Measurements from ENCODE around the gene TCEANC.
"Not testable (repeated sequence)": the region's sequence is repeated elsewhere in the genome, so short reads cannot be mapped to it uniquely, and the experiment has no call there.

Gene TCEANC

DNA sequence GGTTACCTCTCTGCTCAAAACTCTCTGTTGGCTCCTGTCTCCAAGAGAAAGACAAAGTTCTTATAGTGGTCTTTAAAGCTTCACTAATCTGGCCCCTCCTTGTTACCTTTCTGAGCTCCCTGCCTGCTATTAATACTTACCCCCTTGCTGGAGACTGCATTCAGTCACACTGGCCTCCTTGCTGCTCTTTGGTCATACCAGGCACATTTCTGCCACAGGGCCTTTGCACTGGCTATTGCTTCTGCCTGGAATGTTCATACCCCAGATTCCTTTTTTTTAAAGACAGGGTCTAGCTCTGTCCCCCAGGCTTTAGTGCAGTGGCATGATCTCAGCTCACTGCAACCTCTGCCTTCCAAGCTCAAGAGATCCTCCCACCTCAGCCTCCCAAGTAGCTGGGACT, 20.1 kb downstream of the TCEANC start:
- Histone ChIP-seq H3K4me1 (ENCODE audit: control insufficient read depth, insufficient read depth, low read length) (no peaks in the 10 kb centered on the region), H3K9ac (ENCODE audit: low read length in 2 of 2) (no peak overlapping the region), H3K27me3 (ENCODE audit: control insufficient read depth in 1 of 2, insufficient read depth in 2 of 2, low read length in 2 of 2) (peaks cover 0 to 6% of the 10 kb centered on the region in 2 donors), H3K27ac (ENCODE audit: low read length) (no peak overlapping the region), H3K36me3 (ENCODE audit: control insufficient read depth in 2 of 2, insufficient read depth in 2 of 2, low read length in 2 of 2) (no peaks in the 10 kb centered on the region), H3K9me3 (ENCODE audit: control insufficient read depth in 2 of 2, low read length in 2 of 2) (no peaks in the 10 kb centered on the region), H3K4me3 (ENCODE audit: low read length in 2 of 2) (no peak overlapping the region)

DNA sequence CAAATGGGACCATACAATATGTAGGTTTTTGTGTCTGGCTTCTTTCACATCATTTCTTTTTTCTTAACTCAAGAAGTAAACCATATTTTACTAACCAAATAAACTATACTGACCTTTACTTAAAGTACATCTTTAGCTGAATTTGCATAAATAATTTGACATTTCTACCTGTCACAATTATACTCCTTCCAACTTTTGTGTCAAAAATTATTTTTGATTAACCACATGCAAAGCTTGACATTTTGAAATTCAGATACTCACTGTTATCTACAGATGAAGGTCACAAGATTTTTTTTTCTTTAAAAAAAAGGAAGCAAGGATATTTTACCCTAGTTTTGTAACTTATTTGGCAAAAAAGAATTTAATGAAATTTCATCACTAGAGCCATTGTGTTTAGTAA, 23.9 kb downstream of the TCEANC start:
- Histone ChIP-seq H3K36me3 (ENCODE audit: control insufficient read depth in 2 of 2, insufficient read depth in 2 of 2, low read length in 2 of 2) (no peaks in the 10 kb centered on the region), H3K4me3 (ENCODE audit: low read length in 2 of 2) (no peak overlapping the region), H3K27me3 (ENCODE audit: control insufficient read depth in 1 of 2, insufficient read depth in 2 of 2, low read length in 2 of 2) (peaks cover 0 to 2% of the 10 kb centered on the region in 2 donors), H3K9me3 (ENCODE audit: control insufficient read depth in 2 of 2, low read length in 2 of 2) (no peaks in the 10 kb centered on the region), H3K27ac (ENCODE audit: low read length) (no peak overlapping the region), H3K9ac (ENCODE audit: low read length in 2 of 2) (no peak overlapping the region), H3K4me1 (ENCODE audit: control insufficient read depth, insufficient read depth, low read length) (no peaks in the 10 kb centered on the region)

DNA sequence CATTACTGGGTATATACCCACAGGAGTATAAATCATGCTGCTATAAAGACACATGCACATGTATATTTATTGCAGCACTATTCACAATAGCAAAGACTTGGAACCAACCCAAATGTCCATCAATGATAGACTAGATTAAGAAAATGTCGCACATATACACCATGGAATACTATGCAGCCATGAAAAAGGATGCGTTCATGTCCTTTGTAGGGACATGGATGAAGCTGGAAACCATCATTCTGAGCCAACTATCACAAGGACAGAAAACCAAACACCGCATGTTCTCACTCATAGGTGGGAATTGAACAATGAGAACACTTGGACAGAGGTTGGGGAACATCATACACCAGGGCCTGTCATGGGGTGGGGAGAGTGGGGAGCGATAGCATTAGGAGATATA, 26.8 kb downstream of the TCEANC start:
- H3K4me1 ChIP-seq (ENCODE audit: control insufficient read depth, insufficient read depth, low read length); H3K27me3 ChIP-seq (ENCODE audit: control insufficient read depth in 1 of 2, insufficient read depth in 2 of 2, low read length in 2 of 2); H3K27ac ChIP-seq (ENCODE audit: low read length); H3K36me3 ChIP-seq (ENCODE audit: control insufficient read depth in 2 of 2, insufficient read depth in 2 of 2, low read length in 2 of 2); H3K9me3 ChIP-seq (ENCODE audit: control insufficient read depth in 2 of 2, low read length in 2 of 2); H3K4me3 ChIP-seq (ENCODE audit: low read length in 2 of 2); H3K9ac ChIP-seq (ENCODE audit: low read length in 2 of 2): not testable (repeated sequence)

DNA sequence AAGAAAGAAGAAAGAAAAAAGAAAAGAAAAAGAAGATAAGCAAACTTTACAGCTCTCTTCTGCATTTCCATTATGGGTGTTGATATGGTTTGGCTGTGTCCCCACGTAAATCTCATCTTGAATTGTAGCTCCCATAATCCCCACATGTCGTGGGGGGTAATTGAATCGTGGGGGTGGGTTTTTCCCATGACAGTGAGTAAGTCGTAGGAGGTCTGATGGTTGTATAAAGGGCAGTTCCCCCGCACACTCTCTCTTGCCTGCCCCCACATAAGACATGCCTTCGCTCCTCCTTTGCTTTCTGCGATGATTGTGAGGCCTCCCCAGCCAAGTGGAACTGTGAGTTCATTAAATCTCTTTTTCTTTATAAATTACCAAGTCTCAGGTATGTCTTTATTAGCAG, 28.7 kb downstream of the TCEANC start:
- Histone ChIP-seq H3K4me1 (ENCODE audit: control insufficient read depth, insufficient read depth, low read length) (no peaks in the 10 kb centered on the region), H3K9me3 (ENCODE audit: control insufficient read depth in 2 of 2, low read length in 2 of 2) (no peaks in the 10 kb centered on the region), H3K27ac (ENCODE audit: low read length) (no peak overlapping the region), H3K36me3 (ENCODE audit: control insufficient read depth in 2 of 2, insufficient read depth in 2 of 2, low read length in 2 of 2) (no peaks in the 10 kb centered on the region), H3K27me3 (ENCODE audit: control insufficient read depth in 1 of 2, insufficient read depth in 2 of 2, low read length in 2 of 2) (peaks cover 0 to 3% of the 10 kb centered on the region in 2 donors), H3K9ac (ENCODE audit: low read length in 2 of 2) (no peak overlapping the region), H3K4me3 (ENCODE audit: low read length in 2 of 2) (no peak overlapping the region)

DNA sequence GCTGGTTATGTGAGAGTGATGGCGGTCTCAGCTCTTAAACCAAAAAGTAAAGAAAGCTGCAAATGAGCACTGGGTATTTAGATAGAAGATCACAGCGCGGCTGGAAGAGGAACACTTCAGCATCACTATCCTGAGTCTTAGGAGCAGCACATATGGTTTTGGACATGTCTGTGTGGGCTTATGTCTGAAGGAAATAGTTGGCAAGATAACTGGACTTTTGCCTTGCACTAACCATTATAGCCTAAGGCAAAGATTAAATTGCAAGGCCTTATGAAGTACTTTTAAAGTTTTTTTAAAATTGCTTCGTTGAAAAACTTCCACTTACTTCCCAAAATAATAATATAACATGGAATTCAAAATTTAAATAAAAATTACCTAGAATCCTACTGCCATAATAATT, 31.4 kb downstream of the TCEANC start:
- Histone ChIP-seq H3K27me3 (ENCODE audit: control insufficient read depth in 1 of 2, insufficient read depth in 2 of 2, low read length in 2 of 2) (peaks cover 0 to 5% of the 10 kb centered on the region in 2 donors), H3K4me3 (ENCODE audit: low read length in 2 of 2) (no peak overlapping the region), H3K4me1 (ENCODE audit: control insufficient read depth, insufficient read depth, low read length) (no peaks in the 10 kb centered on the region), H3K9ac (ENCODE audit: low read length in 2 of 2) (no peak overlapping the region), H3K36me3 (ENCODE audit: control insufficient read depth in 2 of 2, insufficient read depth in 2 of 2, low read length in 2 of 2) (no peaks in the 10 kb centered on the region), H3K27ac (ENCODE audit: low read length) (no peak overlapping the region), H3K9me3 (ENCODE audit: control insufficient read depth in 2 of 2, low read length in 2 of 2) (no peaks in the 10 kb centered on the region)

DNA sequence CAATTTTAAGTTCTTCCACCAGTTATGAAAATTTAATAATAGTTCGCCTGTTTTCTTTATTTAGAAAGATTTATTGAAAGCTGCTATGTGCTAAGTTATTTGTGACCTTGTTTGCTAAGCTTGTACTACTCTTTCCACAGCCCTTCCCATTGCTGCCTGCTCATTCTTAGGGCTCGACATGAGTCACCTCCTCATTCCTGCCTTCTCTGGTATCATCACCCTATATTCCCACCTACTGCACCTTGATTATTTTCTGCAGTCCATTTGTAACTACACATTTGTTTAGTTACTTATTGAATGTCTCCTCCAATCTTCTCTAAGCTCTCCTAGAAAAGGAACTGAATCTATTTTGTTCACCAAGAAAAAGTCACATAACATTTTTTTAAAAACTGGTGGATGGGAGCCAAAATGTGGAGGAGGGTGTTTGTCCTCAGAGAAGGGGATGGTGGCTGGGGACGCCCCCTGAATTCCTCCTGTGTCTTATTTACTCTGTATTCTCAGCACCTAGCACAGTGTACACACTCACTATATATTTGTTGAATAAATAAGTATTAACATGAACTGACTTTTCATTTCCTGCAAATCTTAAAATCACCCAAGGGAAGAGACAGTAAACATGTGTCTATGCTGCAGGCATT, 32.3 kb downstream of the TCEANC start:
- Histone ChIP-seq H3K4me3 (ENCODE audit: low read length in 2 of 2) (no peak overlapping the region), H3K9ac (ENCODE audit: low read length in 2 of 2) (no peak overlapping the region), H3K27ac (ENCODE audit: low read length) (no peak overlapping the region), H3K4me1 (ENCODE audit: control insufficient read depth, insufficient read depth, low read length) (no peaks in the 10 kb centered on the region), H3K9me3 (ENCODE audit: control insufficient read depth in 2 of 2, low read length in 2 of 2) (no peaks in the 10 kb centered on the region), H3K27me3 (ENCODE audit: control insufficient read depth in 1 of 2, insufficient read depth in 2 of 2, low read length in 2 of 2) (peaks cover 0 to 8% of the 10 kb centered on the region in 2 donors), H3K36me3 (ENCODE audit: control insufficient read depth in 2 of 2, insufficient read depth in 2 of 2, low read length in 2 of 2) (no peaks in the 10 kb centered on the region)

DNA sequence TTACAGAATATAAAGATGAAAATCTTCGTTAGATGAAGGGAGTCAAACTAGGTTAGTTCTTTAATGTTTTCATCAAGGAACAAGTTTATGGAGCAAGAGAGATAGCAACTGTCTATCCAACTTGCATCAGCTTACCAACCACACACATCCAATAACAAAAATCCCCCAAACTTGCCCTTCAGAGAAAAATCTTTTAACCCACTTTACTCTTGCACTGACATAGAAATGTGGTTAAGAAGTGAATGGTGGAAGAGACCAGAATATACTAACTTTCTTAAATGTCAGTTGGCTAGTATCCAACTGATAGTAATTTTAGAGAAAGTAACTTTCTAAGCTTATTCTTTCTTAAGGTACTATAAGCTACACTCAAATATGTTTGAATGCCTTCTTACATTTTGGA, 34.3 kb downstream of the TCEANC start:
- Histone ChIP-seq H3K9ac (ENCODE audit: low read length in 2 of 2) (no peak overlapping the region), H3K36me3 (ENCODE audit: control insufficient read depth in 2 of 2, insufficient read depth in 2 of 2, low read length in 2 of 2) (no peaks in the 10 kb centered on the region), H3K4me1 (ENCODE audit: control insufficient read depth, insufficient read depth, low read length) (no peaks in the 10 kb centered on the region), H3K4me3 (ENCODE audit: low read length in 2 of 2) (no peak overlapping the region), H3K27ac (ENCODE audit: low read length) (no peak overlapping the region), H3K9me3 (ENCODE audit: control insufficient read depth in 2 of 2, low read length in 2 of 2) (no peaks in the 10 kb centered on the region), H3K27me3 (ENCODE audit: control insufficient read depth in 1 of 2, insufficient read depth in 2 of 2, low read length in 2 of 2) (peaks cover 0 to 11% of the 10 kb centered on the region in 2 donors)

DNA sequence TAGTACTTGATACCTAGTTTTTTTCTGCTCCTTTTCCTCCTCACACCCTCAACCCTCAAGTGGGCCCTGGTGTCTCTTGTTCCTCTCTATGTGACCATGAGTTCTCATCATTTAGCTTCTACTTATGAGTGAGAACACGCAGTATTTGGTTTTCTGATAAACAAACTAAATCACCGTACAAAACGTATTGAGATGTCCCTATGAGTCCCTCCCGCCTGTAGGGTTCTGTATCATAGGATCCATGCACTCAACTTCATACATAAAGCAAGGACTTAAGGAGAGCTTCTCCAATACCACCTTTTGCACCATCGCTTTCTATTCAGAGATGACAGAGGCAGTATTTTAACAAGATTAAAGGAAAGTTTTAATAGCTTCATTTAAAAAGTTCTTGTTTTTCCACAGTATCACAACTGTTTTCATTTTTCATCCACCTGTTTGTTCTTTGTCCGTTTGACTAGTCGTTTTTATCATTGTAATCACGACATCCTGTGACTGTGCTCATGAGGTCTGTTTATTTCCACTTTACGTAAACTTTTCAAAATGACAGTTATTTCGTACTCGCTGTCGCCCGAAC, 35.5 kb downstream of the TCEANC start:
- peak overlapping the region; percentile 85 to 86 for H3K4me3 ChIP-seq (ENCODE audit: low read length in 2 of 2)
- peaks cover 3% of the 10 kb centered on the region for H3K4me1 ChIP-seq (ENCODE audit: control insufficient read depth, insufficient read depth, low read length)
- no peaks in the 10 kb centered on the region for H3K9me3 ChIP-seq (ENCODE audit: control insufficient read depth in 2 of 2, low read length in 2 of 2)
- no peaks in the 10 kb centered on the region for H3K36me3 ChIP-seq (ENCODE audit: control insufficient read depth in 2 of 2, insufficient read depth in 2 of 2, low read length in 2 of 2)
- H3K9ac ChIP-seq (ENCODE audit: low read length in 2 of 2): peak overlapping the region; percentile 14 to 64
- H3K27me3 ChIP-seq (ENCODE audit: control insufficient read depth in 1 of 2, insufficient read depth in 2 of 2, low read length in 2 of 2): peaks cover 0 to 17% of the 10 kb centered on the region in 2 donors
- peak overlapping the region; percentile 81 for H3K27ac ChIP-seq (ENCODE audit: low read length)

DNA sequence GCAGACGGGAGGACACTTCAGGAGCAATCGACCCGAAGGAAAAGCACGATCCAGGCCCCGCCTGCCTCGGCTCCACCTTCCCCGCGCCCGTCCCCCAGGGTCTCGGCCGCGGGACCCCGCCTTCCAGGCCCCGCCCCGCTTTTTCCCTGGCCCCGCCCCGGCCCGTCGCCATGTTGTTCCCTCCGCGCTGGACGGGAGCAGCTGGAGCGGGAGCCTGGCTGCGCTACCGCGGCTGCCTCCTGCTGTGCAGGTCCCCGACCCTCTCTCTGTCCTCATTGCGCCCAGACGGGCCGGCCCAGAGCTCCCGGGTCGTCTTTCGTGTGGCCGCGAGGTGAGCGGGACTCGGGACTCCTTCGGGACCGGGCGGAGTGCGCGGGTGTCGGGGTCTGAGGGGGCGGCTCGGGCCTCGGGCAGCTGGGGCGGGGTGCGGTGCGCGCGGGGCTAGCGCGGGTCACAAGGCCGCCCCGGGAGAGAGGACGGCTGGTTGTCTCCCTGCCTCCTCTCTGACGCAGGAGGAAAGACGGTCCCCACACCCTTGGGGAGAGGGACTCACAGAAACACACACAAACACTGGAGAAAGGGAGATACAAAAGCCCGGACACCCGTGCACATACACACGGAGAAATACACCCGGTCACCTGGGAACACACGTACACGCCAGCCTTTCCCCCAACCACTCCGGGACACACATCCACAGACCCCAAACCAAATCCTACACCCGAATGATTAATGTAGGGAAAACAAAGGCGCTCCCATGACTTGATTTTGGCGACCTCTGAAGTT, 36.2 kb downstream of the TCEANC start, which contains the start of gene RAB9A:
Gene RAB9A (plus strand): TSS at position 171 of the 783 bp plus-strand sequence. CDS start 19,619 bp downstream, outside the sequence.
- peaks cover 0 to 17% of the 10 kb centered on the region in 2 donors for H3K27me3 ChIP-seq (ENCODE audit: control insufficient read depth in 1 of 2, insufficient read depth in 2 of 2, low read length in 2 of 2)
- no peaks in the 10 kb centered on the region for H3K36me3 ChIP-seq (ENCODE audit: control insufficient read depth in 2 of 2, insufficient read depth in 2 of 2, low read length in 2 of 2)
- H3K9ac ChIP-seq (ENCODE audit: low read length in 2 of 2): peak within 1 kb of the TSS; percentile 78 to 91
- no peaks in the 10 kb centered on the region for H3K9me3 ChIP-seq (ENCODE audit: control insufficient read depth in 2 of 2, low read length in 2 of 2)
- peak within 1 kb of the TSS; percentile 85 to 86 for H3K4me3 ChIP-seq (ENCODE audit: low read length in 2 of 2)
- peak within 1 kb of the TSS; percentile 81 for H3K27ac ChIP-seq (ENCODE audit: low read length)
- H3K4me1 ChIP-seq (ENCODE audit: control insufficient read depth, insufficient read depth, low read length): peaks cover 3% of the 10 kb centered on the region

DNA sequence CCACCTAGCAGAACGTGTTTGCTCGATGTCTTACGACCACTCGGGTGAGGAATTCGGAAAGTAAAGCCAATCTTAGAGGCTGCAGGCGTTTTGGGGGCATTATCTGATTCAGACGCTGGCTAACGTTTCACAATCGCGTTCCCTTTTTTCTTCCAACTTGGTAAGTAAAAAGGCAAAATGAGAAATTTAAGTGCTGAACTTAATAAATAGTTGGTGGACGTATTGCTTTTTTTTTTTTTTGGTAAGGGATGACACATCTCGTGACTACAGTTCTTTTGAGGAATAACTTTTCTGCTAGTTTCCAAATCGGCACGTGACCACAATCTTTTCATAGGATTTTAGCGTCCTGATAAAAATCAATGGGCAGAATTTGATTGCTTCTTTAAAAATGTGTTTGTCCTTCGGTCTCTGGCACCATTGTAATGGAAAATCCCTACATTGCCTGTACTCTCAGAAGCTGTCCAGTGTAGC, 36.8 kb downstream of the TCEANC start:
- Histone ChIP-seq H3K9me3 (ENCODE audit: control insufficient read depth in 2 of 2, low read length in 2 of 2) (no peaks in the 10 kb centered on the region), H3K9ac (ENCODE audit: low read length in 2 of 2) (peak overlapping the region; percentile 78 to 91), H3K36me3 (ENCODE audit: control insufficient read depth in 2 of 2, insufficient read depth in 2 of 2, low read length in 2 of 2) (no peaks in the 10 kb centered on the region), H3K27ac (ENCODE audit: low read length) (peak overlapping the region; percentile 81), H3K27me3 (ENCODE audit: control insufficient read depth in 1 of 2, insufficient read depth in 2 of 2, low read length in 2 of 2) (peaks cover 0 to 17% of the 10 kb centered on the region in 2 donors), H3K4me1 (ENCODE audit: control insufficient read depth, insufficient read depth, low read length) (peaks cover 3% of the 10 kb centered on the region), H3K4me3 (ENCODE audit: low read length in 2 of 2) (peak overlapping the region; percentile 85 to 86)
